Activated CD8-positive, alpha-beta memory T cell treated with anti-CD3 and anti-CD28 coated beads, Interleukin-2, amount 50 U/mL, for 48 hours (primary cell): ENCODE results near the gene TMEM98.
"Not testable (repeated sequence)": the region's sequence is repeated elsewhere in the genome, so short reads cannot be mapped to it uniquely, and the experiment has no call there.

Source experiments
- DNase-seq: peaks from one replicate; pipeline ENCODE4 v3.0.0-alpha.2; 2020

Gene TMEM98

GRCh38 chr17:32916134-32916533 lies 11.8 kb upstream of the TMEM98 start:
- DNase-seq: no peak

GRCh38 chr17:32917081-32917480 lies 10.9 kb upstream of the TMEM98 start:
- DNase-seq: no peak

DNA sequence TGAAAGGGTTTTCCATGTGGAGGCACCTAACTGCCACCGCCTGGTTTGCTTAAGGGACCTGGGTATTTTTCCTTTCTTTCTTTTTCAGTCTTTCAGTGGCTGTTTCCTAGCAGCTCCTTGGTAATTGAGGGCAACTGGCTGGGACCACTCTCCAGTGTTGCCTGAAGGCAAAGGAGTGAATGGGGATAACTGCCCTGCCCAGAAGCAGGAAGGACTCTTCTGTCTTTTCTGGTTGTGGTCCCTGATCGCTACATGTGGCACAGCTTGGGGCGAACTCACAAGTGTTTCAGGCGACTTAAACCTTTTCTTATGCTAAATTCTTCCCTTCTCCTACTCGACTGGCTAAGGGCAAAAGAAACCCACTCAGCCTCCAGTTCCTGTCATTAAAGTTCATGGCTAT lies 10.1 kb upstream of the TMEM98 start:
- DNase-seq: no peak

DNA sequence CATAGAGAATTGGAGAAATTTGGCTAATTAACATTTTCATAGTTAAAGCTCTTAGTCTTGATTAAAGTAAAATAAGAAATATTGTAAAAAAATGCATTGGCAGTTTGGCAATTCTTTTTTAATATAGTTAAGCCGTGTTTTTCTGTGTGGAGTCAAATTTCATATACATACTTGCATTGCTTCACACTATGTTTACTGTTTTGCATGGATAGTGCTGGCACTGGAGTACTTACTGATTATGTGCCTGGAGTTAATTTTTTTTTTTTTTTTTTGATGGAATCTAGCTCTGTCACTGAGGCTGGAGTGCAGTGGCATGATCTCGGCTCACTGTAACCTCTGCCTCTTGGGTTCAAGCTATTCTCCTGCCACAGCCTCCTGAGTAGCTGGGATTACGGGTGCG lies 8.1 kb upstream of the TMEM98 start:
- DNase-seq: not testable (repeated sequence)

GRCh38 chr17:32920293-32920692 lies 7.7 kb upstream of the TMEM98 start:
- DNase-seq: no peak

DNA sequence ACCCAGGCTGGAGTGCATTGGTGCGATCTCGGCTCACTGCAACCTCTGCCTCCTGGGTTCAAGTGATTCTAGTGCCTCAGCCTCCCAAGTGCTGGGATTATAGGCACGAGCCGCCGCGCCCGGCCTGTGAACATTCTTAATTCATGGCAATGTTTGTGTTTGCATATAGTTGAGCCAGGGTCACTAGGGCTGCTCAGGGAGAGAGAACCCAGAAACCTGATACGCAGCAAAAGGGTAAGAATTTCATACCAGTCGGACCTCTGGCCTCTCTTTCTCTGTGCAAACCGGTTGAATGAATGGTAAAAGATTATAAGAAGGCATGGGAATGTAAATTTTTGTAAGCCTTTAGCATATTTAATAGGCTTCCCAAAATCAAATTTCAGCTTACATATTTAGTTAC lies 6.9 kb upstream of the TMEM98 start:
- DNase-seq: no peak

GRCh38 chr17:32923905-32924304 lies 4.0 kb upstream of the TMEM98 start:
- DNase-seq: not testable (repeated sequence)

DNA sequence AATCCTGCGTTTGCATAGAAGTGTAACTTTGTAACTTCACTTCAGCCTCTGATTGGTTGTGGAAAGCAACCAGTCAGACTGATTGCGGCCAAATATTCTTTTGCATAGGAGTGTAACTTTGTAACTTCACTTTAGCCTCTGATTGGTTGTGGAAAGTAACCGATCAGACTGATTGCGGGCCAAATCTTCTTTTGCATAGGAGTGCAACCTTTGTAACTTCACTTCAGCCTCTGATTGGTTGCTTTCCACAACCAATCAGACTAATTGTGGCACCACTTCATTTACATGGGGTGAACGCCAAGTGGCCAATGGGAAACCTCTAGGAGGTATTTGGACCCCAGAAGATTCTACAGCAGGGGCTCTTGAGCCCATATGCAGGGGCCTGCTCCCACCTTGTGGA lies 1.8 kb upstream of the TMEM98 start:
- DNase-seq: no peak

GRCh38 chr17:32926789-32927188 lies 1.2 kb upstream of the TMEM98 start:
- not testable (repeated sequence) for DNase-seq

DNA sequence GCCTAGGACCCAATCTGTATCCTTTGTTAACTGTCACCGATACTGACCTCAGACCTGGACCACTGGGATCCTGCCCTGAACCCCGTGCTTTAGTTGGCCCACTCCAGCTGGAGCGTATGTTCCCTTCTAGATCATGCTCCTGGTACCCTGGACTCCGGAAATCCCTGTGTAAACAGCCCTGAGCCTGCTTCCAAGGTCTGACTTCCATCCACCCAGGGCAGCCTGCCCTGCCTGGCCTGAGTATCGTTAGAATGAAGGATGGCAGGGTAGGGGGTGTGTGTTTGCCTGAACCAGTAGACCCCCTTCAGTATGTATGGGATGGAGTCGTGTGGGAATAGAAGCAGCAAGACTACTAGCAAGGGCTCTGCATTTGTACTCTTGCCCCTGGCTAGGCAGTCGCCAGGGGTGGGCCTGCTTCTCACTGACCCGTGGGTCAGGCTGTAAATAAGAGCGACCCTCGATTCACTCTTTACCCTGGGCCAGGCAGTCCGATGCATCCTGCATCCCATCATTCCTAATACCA lies 691 bp upstream of the TMEM98 start:
- DNase-seq: no peak

GRCh38 chr17:32928586-32929535 lies 908 bp downstream of the TMEM98 start:
- DNase-seq: no peak

DNA sequence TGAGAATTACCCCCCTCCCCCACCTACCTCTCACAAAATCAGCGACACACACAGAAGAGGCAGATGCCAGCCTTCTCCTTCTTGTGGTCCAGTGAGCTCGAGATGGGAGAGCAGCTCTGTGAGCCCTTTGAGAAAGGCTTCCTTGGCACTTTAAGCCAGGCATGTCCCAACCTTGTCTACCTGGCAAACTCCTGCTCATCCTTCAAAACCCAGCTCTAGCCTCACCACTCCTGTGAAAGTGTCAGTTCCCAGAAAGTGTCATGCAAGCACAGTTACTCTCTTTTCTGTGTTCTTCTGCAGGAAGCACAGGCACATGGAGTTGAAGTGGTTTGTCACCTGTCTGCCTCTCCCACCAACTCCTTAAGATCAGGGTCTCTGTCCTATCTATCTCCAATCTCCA lies 1.6 kb downstream of the TMEM98 start:
- DNase-seq: no peak

GRCh38 chr17:32930512-32930911 lies 2.6 kb downstream of the TMEM98 start:
- no peak for DNase-seq

GRCh38 chr17:32931686-32932085 lies 3.7 kb downstream of the TMEM98 start:
- no peak for DNase-seq

DNA sequence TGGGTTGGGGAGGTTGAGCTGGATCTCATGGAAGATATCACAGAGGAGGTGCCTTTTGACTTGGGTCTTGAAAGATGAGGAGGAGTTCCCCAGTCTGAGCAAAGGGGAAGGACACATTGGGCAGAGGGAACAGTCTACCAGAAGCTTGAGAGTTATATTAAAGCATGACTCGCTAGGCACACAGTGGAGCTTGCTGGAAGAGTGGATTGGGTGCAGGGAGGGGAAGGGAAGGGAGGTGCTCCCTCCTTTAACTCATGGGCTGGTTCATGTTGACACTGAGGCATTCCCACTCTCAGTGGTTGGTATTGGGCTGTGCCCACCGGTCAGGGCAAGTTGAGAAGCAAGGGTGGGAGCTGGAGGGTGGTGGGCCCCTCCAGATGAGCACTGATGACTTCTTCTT lies 5.9 kb downstream of the TMEM98 start:
- DNase-seq: no peak

- no peak for DNase-seq
Observed at GRCh38 chr17:32935726-32936125, 7.8 kb downstream of the TMEM98 start.

DNA sequence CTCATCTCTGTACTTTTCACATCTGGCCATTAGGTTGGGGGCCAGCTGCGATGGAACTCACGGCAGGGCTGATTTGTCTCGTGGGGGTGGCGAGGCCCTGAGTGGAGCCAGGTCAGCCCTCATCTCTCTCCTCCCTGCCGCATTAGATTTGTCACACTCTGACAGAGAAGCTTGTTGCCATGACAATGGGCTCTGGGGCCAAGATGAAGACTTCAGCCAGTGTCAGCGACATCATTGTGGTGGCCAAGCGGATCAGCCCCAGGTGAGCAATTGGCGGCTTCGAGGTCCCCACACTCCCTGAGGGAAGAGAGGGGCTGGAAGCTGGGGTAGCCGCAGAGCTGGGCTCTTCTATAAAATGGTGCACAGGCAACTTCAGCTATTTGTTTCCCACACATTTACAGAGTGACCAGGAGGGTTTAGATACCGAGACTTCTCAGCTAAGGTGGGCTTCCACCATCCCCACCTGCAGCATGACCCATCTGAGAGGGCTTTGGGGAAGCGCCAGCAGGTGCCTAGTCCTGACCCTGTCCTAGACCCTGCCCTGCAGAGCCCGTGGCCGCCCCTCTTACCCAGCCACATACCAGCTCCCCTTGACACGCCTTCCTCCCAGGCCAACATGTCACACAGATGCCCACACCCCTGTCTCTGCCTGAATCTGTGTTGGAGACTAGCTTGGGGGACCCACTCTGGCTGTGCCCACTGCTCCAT lies 8.4 kb downstream of the TMEM98 start:
- DNase-seq: no peak

GRCh38 chr17:32936894-32937500 lies 9.0 kb downstream of the TMEM98 start:
- peak; percentile 85 for DNase-seq

GRCh38 chr17:32940706-32941390 lies 12.9 kb downstream of the TMEM98 start:
- DNase-seq: no peak

DNA sequence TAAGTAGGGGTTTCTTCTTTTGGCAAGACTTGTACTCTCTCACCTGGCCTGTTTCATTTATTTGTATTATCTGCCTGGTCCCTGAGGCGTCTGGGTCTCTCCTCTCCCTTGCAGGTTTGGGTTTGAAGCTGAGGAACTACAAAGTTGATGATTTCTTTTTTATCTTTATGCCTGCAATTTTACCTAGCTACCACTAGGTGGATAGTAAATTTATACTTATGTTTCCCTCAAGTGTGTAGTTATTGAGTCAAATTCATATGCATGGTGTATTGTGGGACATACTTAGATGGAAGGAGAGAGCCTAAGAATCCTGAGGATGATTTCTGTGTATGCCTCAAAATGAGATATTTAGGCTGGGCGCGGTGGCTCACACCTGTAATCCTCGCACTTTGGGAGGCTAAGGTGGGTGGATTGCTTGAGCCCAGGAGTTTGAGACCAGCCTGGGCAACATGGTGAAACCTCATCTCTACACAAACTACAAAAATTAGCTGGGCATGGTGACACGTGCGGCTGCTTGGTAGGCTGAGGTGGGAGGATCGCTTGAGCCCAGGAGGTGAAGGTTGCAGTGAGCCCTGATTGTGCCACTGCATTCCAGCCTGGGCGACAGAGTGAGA lies 13.6 kb downstream of the TMEM98 start:
- DNase-seq: no peak

- DNase-seq: no peak
Observed at GRCh38 chr17:32943206-32943605, 15.3 kb downstream of the TMEM98 start.

GRCh38 chr17:32943647-32944191 lies 15.8 kb downstream of the TMEM98 start:
- no peak for DNase-seq
